Upper lobe of left lung (tissue), 4 donors: ENCODE measurements around the gene SLC25A43.

ENCODE experiments used
- POLR2A ChIP-seq, 4 donors: fragments of 450-650 bp; IDR thresholded peaks; one replicate each; pipeline ENCODE4 v1.5.1; 2016 to 2017; ENCODE audit warnings: antibody characterized with exemption in 4 of 4, mild to moderate bottlenecking in 2 of 4
- POLR2AphosphoS5 ChIP-seq, 2 donors: sonication (generic); formaldehyde crosslinking; IDR thresholded peaks; one replicate each; pipeline ENCODE4 v1.5.1; 2017; ENCODE audit warnings: antibody characterized with exemption in 2 of 2

- TF ChIP-seq POLR2A (IDR thresholded peaks at IDR 0.05): no peak
- no peak for TF ChIP-seq POLR2AphosphoS5 (IDR thresholded peaks at IDR 0.05)
Measured at GRCh38 chrX:119410854-119411253, 11.7 kb downstream of the SLC25A43 start.
